Astrocyte (in vitro differentiated cells and primary cell): ENCODE data around the gene IL36A.

Experiments used
- EZH2 ChIP-seq: IDR thresholded peaks from 2 replicates; pipeline ENCODE4 v1.6.1; 2012; ENCODE audit warnings: mild to moderate bottlenecking, low read length, inconsistent platforms; ENCODE audit not compliant: insufficient read depth
- TF ChIP-seq, protein P1 (sequence below): IDR thresholded peaks from 2 replicates; pipeline ENCODE4 v1.5.1; 2011; ENCODE audit warnings: low read depth, mild to moderate bottlenecking, inconsistent platforms, low read length, moderate library complexity; ENCODE audit not compliant: insufficient read depth

DNA sequence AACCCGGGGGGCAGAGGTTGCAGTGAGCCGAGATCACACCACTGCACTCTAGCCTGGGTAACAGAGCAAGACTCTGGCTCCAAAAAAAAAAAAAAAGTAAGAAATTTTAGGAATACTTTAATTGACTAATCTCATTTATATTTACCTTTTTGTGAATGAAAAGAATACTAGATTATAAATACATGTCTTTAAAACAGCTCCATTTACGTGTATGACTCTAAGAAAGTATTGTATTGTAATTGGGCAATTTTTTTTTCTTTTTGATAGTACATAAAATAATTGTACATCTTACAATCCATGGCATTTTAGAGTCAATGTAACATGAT is 8.0 kb downstream of the IL36A start:
- TF ChIP-seq, protein P1, sequence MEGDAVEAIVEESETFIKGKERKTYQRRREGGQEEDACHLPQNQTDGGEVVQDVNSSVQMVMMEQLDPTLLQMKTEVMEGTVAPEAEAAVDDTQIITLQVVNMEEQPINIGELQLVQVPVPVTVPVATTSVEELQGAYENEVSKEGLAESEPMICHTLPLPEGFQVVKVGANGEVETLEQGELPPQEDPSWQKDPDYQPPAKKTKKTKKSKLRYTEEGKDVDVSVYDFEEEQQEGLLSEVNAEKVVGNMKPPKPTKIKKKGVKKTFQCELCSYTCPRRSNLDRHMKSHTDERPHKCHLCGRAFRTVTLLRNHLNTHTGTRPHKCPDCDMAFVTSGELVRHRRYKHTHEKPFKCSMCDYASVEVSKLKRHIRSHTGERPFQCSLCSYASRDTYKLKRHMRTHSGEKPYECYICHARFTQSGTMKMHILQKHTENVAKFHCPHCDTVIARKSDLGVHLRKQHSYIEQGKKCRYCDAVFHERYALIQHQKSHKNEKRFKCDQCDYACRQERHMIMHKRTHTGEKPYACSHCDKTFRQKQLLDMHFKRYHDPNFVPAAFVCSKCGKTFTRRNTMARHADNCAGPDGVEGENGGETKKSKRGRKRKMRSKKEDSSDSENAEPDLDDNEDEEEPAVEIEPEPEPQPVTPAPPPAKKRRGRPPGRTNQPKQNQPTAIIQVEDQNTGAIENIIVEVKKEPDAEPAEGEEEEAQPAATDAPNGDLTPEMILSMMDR: no peak
- TF ChIP-seq EZH2: no peak
